Fibroblast of lung (primary cell): Measurements from ENCODE around the gene IL20RB.

Experiments used
- EZH2 ChIP-seq: IDR thresholded peaks from 2 replicates; pipeline ENCODE4 v1.5.1; 2012; ENCODE audit warnings: low read length, control low read depth, mild to moderate bottlenecking; ENCODE audit errors: missing control alignments
- TF ChIP-seq, protein P1 (sequence below), 2 donors: IDR thresholded peaks in 1 of 2; conservative IDR thresholded peaks in 1 of 2; 1 replicate in 1 of 2; 2 replicates in 1 of 2; pipeline ENCODE4 v1.5.1; 2011 to 2012; ENCODE audit warnings: low read length in 2 of 2, control low read depth in 1 of 2, inconsistent platforms in 1 of 2, low read depth in 1 of 2, mild to moderate bottlenecking in 1 of 2

DNA sequence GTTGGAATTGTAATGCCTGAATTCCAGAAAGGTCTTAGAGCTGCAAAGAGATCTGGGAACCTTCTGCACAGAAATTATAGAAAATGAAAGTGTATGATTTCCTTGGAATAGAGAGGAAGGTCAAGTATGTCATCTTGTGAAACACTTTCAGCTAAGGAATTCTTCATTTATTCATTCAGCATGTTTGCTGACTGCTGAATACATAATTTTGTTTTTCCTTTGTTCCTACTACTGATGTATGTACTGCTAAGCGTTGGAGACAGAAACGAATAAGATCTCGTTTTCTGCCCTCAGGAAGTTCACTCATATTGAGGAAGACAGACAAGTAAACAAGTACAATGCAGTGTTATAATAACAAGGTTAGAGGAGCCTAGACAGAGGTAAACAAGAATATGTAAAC lies 14.3 kb upstream of the IL20RB start:
- TF ChIP-seq, protein P1, sequence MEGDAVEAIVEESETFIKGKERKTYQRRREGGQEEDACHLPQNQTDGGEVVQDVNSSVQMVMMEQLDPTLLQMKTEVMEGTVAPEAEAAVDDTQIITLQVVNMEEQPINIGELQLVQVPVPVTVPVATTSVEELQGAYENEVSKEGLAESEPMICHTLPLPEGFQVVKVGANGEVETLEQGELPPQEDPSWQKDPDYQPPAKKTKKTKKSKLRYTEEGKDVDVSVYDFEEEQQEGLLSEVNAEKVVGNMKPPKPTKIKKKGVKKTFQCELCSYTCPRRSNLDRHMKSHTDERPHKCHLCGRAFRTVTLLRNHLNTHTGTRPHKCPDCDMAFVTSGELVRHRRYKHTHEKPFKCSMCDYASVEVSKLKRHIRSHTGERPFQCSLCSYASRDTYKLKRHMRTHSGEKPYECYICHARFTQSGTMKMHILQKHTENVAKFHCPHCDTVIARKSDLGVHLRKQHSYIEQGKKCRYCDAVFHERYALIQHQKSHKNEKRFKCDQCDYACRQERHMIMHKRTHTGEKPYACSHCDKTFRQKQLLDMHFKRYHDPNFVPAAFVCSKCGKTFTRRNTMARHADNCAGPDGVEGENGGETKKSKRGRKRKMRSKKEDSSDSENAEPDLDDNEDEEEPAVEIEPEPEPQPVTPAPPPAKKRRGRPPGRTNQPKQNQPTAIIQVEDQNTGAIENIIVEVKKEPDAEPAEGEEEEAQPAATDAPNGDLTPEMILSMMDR (conservative IDR thresholded peaks at IDR 0.05 in 1 of 2, IDR thresholded peaks at IDR 0.05 in 1 of 2; ENCODE audit: low read depth in 1 of 2, low read length in 2 of 2), result no peak
- TF ChIP-seq EZH2, result no peak
